ENCODE measurements around the gene PRCC.

DNA sequence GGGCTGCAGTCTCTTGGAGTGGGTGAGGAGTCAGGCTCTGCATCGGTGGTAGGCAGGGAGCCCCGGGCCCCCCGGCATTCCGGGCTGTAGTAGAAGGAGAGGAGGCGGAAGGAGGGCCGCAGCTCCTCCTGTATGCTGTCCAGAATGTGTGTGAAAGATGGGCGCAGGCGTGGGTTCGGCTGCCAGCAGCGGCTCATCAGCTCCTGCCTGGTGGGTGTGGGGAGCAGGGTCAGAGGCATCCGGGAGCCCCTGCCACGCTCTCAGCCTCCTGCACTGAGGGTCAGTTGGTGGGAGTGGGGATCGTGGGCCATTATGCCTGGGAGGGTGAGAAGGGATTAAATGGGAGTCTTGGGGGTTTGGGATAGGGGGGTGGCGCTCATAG lies 73.6 kb downstream of the PRCC start:
- no peak for TF ChIP-seq CTCF (conservative IDR thresholded peaks at IDR 0.05; ENCODE audit: low read depth, low read length)
- no peak for TF ChIP-seq RFX5 (IDR thresholded peaks at IDR 0.05; ENCODE audit: low read depth, low read length)
- TF ChIP-seq CEBPB (IDR thresholded peaks at IDR 0.05; ENCODE audit: low read depth, low read length), result no peak
- TF ChIP-seq MAZ (IDR thresholded peaks at IDR 0.05; ENCODE audit: borderline replicate concordance, low read depth, low read length), result no peak
- no peak for TF ChIP-seq FOS (IDR thresholded peaks at IDR 0.05; ENCODE audit: low read depth, low read length)
- no peak for TF ChIP-seq POLR2A (IDR thresholded peaks at IDR 0.05; ENCODE audit: low read depth, low read length)
- TF ChIP-seq SMC3 (IDR thresholded peaks at IDR 0.05; ENCODE audit: low read depth, low read length), result no peak
- no peak for TF ChIP-seq MAFK (IDR thresholded peaks at IDR 0.05; ENCODE audit: low read depth, low read length)
- TF ChIP-seq, protein P1, sequence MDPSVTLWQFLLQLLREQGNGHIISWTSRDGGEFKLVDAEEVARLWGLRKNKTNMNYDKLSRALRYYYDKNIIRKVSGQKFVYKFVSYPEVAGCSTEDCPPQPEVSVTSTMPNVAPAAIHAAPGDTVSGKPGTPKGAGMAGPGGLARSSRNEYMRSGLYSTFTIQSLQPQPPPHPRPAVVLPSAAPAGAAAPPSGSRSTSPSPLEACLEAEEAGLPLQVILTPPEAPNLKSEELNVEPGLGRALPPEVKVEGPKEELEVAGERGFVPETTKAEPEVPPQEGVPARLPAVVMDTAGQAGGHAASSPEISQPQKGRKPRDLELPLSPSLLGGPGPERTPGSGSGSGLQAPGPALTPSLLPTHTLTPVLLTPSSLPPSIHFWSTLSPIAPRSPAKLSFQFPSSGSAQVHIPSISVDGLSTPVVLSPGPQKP (IDR thresholded peaks at IDR 0.05; ENCODE audit: borderline replicate concordance, low read depth, low read length), result no peak
- TF ChIP-seq RAD21 (IDR thresholded peaks at IDR 0.05; ENCODE audit: low read length), result no peak
- no peak for TF ChIP-seq BHLHE40 (IDR thresholded peaks at IDR 0.05; ENCODE audit: low read depth, low read length)
- TF ChIP-seq RCOR1 (IDR thresholded peaks at IDR 0.05; ENCODE audit: insufficient replicate concordance, low read length), result no peak

All from IMR-90 (cell line).